RWPE1 (cell line): ENCODE measurements around the gene RFX4.

Experiments
- CTCF ChIA-PET: fragments of 350-600 bp; sonication (Branson Sonifier 250); formaldehyde crosslinking; extraction: SDS; loops from one replicate; lab custom pipeline; 2021; lab: Yijun Ruan, JAX
- POLR2A ChIA-PET: fragments of 400-600 bp; formaldehyde crosslinking; extraction: SDS; loops from one replicate; lab custom pipeline; 2020; ENCODE audit warnings: antibody characterized with exemption; ENCODE audit not compliant: low non-redundant PET; lab: Yijun Ruan, JAX
- DNase-seq: peaks from one replicate; pipeline ENCODE4 v3.0.0; 2012; ENCODE audit warnings: low spot score
- H3K27ac ChIP-seq: fragments of 450-650 bp; 2 replicates; pipeline ENCODE4 v1.5.1; 2017
- CTCF ChIP-seq: fragments of 450-650 bp; conservative IDR thresholded peaks from 2 replicates; pipeline ENCODE4 v1.5.1; 2017; ENCODE audit warnings: low read depth, mild to moderate bottlenecking

The RFX4 gene

GRCh38 chr12:106801167-106801708, 218.4 kb downstream of the RFX4 start:
- no peak for DNase-seq
- no peak overlapping the region for H3K27ac ChIP-seq
- no peak for TF ChIP-seq CTCF
- ChIA-PET CTCF (no interaction called here), POLR2A (no interaction called here)

GRCh38 chr12:106801830-106802533, 219.2 kb downstream of the RFX4 start:
- H3K27ac ChIP-seq = no peak overlapping the region
- ChIA-PET POLR2A (no interaction called here), CTCF (no interaction called here)
- no peak for DNase-seq
- TF ChIP-seq CTCF = no peak

GRCh38 chr12:106804668-106805067, 221.9 kb downstream of the RFX4 start:
- POLR2A ChIA-PET = no interaction called here
- no peak for TF ChIP-seq CTCF
- no peak for DNase-seq
- no peak overlapping the region for H3K27ac ChIP-seq
- CTCF ChIA-PET = no interaction called here
